H1 (cell line): ENCODE data around the gene THADA. TPM values are rescaled to one million over a fixed set of nuclear protein-coding genes. Genes with fewer than 3 reads are reported as not detected.

Source experiments
- CTCF ChIA-PET: fragments of 300-600 bp; sonication (Branson Sonifier 250); formaldehyde crosslinking; loops from one replicate; lab custom pipeline; 2021; ENCODE audit not compliant: partially characterized antibody; lab: Charles Lee
- POLR2A ChIA-PET: fragments of 300-600 bp; sonication (Branson Sonifier 250); formaldehyde crosslinking; loops from one replicate; lab custom pipeline; 2021; ENCODE audit warnings: inconsistent platforms; ENCODE audit not compliant: partially characterized antibody; lab: Charles Lee
- DNase-seq, 2 experiments: peaks; one replicate each; pipeline versions ENCODE4 v3.0.0 to v3.0.0-alpha.2; 2010 to 2022; ENCODE audit warnings: low spot score in 2 of 2, low read depth in 1 of 2, mixed read lengths in 1 of 2
- FAIRE-seq: peaks from 2 replicates; lab custom pipeline; 2011; peaks lifted over from hg19 to GRCh38; lab: Jason Lieb, UNC
- H2AFZ ChIP-seq: 2 replicates; pipeline ENCODE4 v1.8.1; 2012; ENCODE audit warnings: low read length, inconsistent platforms
- H2AK5ac ChIP-seq: 2 replicates; pipeline ENCODE4 v1.6.1; 2013; ENCODE audit warnings: low read depth, low read length
- H2BK120ac ChIP-seq: replicated peaks from 2 replicates; pipeline ENCODE3; 2013; ENCODE audit warnings: low read depth, low read length, inconsistent platforms
- H2BK12ac ChIP-seq: 2 replicates; pipeline ENCODE4 v1.6.1; 2013; ENCODE audit warnings: low read depth, low read length
- H2BK15ac ChIP-seq: 2 replicates; pipeline ENCODE4 v1.6.1; 2013; ENCODE audit warnings: low read length
- H2BK20ac ChIP-seq: 2 replicates; pipeline ENCODE4 v1.6.1; 2013; ENCODE audit warnings: low read length
- H2BK5ac ChIP-seq: 2 replicates; pipeline ENCODE4 v1.6.1; 2013; ENCODE audit warnings: low read depth, low read length
- H3K14ac ChIP-seq: 2 replicates; pipeline ENCODE4 v1.6.1; 2013; ENCODE audit warnings: inconsistent platforms; ENCODE audit not compliant: insufficient read length
- H3K18ac ChIP-seq: 2 replicates; pipeline ENCODE4 v1.6.1; 2013; ENCODE audit warnings: low read length; ENCODE audit errors: extremely low read depth
- H3K23ac ChIP-seq: 2 replicates; pipeline ENCODE4 v1.6.1; 2013; ENCODE audit warnings: inconsistent platforms; ENCODE audit not compliant: insufficient read length
- H3K23me2 ChIP-seq: 2 replicates; pipeline ENCODE4 v1.6.1; 2013; ENCODE audit warnings: low read depth, low read length
- H3K27ac ChIP-seq: 2 replicates; pipeline ENCODE4 v1.6.1; 2011; ENCODE audit warnings: low read depth, low read length, inconsistent platforms
- H3K27me3 ChIP-seq, 4 experiments: replicated peaks in 1 of 4; 1 replicate in 1 of 4; 2 replicates in 3 of 4; pipeline versions ENCODE4 v1.6.1 to v1.8.1; 2011 to 2013; ENCODE audit warnings: low read length in 3 of 4, mild to moderate bottlenecking in 3 of 4, inconsistent platforms in 2 of 4, mixed read lengths in 2 of 4, moderate library complexity in 1 of 4; ENCODE audit not compliant: control insufficient read depth in 3 of 4, insufficient read depth in 3 of 4; ENCODE audit errors: extremely low read depth in 1 of 4
- H3K36me3 ChIP-seq, 4 experiments: 2 replicates each; pipeline versions ENCODE4 v1.6.1 to v1.8.1; 2011 to 2013; ENCODE audit warnings: mild to moderate bottlenecking in 4 of 4, low read length in 3 of 4, moderate library complexity in 2 of 4, control low read depth in 1 of 4, inconsistent platforms in 1 of 4; ENCODE audit not compliant: insufficient read depth in 4 of 4, control insufficient read depth in 2 of 4
- H3K4ac ChIP-seq: replicated peaks from 2 replicates; pipeline ENCODE3; 2013; ENCODE audit warnings: low read length, low read depth, mixed read lengths, inconsistent platforms; ENCODE audit not compliant: insufficient read length
- H3K4me1 ChIP-seq, 4 experiments: replicated peaks in 1 of 4; 1 replicate in 1 of 4; 2 replicates in 3 of 4; pipeline versions ENCODE4 v1.6.1 to v1.8.1; 2011 to 2013; ENCODE audit warnings: low read length in 3 of 4, inconsistent platforms in 2 of 4, mixed read lengths in 1 of 4; ENCODE audit not compliant: insufficient read depth in 4 of 4, control insufficient read depth in 3 of 4
- H3K4me2 ChIP-seq, 2 experiments: 2 replicates each; pipeline versions ENCODE4 v1.6.1 to v1.8.1; 2011 to 2013; ENCODE audit warnings: low read depth in 2 of 2, low read length in 2 of 2, control low read depth in 1 of 2, inconsistent platforms in 1 of 2, mild to moderate bottlenecking in 1 of 2; ENCODE audit not compliant: insufficient read depth in 1 of 2
- H3K4me3 ChIP-seq, 4 experiments: fragments of 200-600, 300-600 bp in 1 of 4; sonication (generic), shearing (Covaris generic), sonication (Bioruptor Twin) in 1 of 4; 2 replicates each; pipeline versions ENCODE4 v1.5.1 to v1.8.1; 2011 to 2016; ENCODE audit warnings: low read length in 4 of 4, low read depth in 3 of 4, control low read depth in 2 of 4, inconsistent platforms in 2 of 4, mild to moderate bottlenecking in 2 of 4, mixed read lengths in 1 of 4, moderate library complexity in 1 of 4; ENCODE audit not compliant: insufficient read depth in 2 of 4; ENCODE audit errors: extremely low read depth in 1 of 4
- H3K56ac ChIP-seq: replicated peaks from 2 replicates; pipeline ENCODE3; 2013; ENCODE audit warnings: low read depth, mild to moderate bottlenecking, mixed read lengths, low read length, inconsistent platforms; ENCODE audit not compliant: insufficient read length
- H3K79me1 ChIP-seq: 2 replicates; pipeline ENCODE4 v1.6.1; 2013; ENCODE audit warnings: low read depth, low read length, control low read depth
- H3K79me2 ChIP-seq, 2 experiments: 2 replicates each; pipeline versions ENCODE4 v1.6.1 to v1.8.1; 2012 to 2013; ENCODE audit warnings: low read length in 2 of 2, mild to moderate bottlenecking in 2 of 2, inconsistent platforms in 1 of 2; ENCODE audit not compliant: insufficient read depth in 2 of 2, control insufficient read depth in 1 of 2
- H3K9ac ChIP-seq, 4 experiments: replicated peaks in 1 of 4; 1 replicate in 1 of 4; 2 replicates in 3 of 4; pipeline versions ENCODE4 v1.6.1 to v1.8.1; 2011 to 2013; ENCODE audit warnings: low read depth in 3 of 4, low read length in 3 of 4, control low read depth in 2 of 4, mild to moderate bottlenecking in 2 of 4, moderate library complexity in 2 of 4, inconsistent platforms in 1 of 4; ENCODE audit errors: extremely low read depth in 1 of 4
- H3K9me3 ChIP-seq, 2 experiments: 2 replicates each; pipeline versions ENCODE4 v1.6.1 to v1.8.1; 2012 to 2013; ENCODE audit warnings: mild to moderate bottlenecking in 2 of 2, moderate library complexity in 2 of 2, control low read depth in 1 of 2, inconsistent platforms in 1 of 2, low read depth in 1 of 2, low read length in 1 of 2, mixed read lengths in 1 of 2; ENCODE audit not compliant: insufficient read depth in 2 of 2
- H4K20me1 ChIP-seq, 2 experiments: replicated peaks in 1 of 2; 2 replicates each; pipeline versions ENCODE3 to v1.8.1; 2011 to 2013; ENCODE audit warnings: inconsistent platforms in 2 of 2, low read length in 2 of 2, mild to moderate bottlenecking in 1 of 2; ENCODE audit not compliant: insufficient read depth in 2 of 2, control insufficient read depth in 1 of 2
- H4K5ac ChIP-seq: 2 replicates; pipeline ENCODE4 v1.6.1; 2013; ENCODE audit warnings: low read length, low read depth, mixed read lengths, inconsistent platforms; ENCODE audit not compliant: insufficient read length
- H4K8ac ChIP-seq: 2 replicates; pipeline ENCODE4 v1.8.0; 2013; ENCODE audit warnings: mild to moderate bottlenecking, moderate library complexity, low read length, inconsistent platforms; ENCODE audit not compliant: insufficient read depth; ENCODE audit errors: extremely low read depth
- H4K91ac ChIP-seq: replicated peaks from 2 replicates; pipeline ENCODE3; 2013; ENCODE audit warnings: low read length, mixed read lengths, inconsistent platforms; ENCODE audit not compliant: insufficient read length
- RAD21 ChIP-seq, 2 experiments: IDR thresholded peaks in 1 of 2; conservative IDR thresholded peaks in 1 of 2; 2 replicates each; pipeline ENCODE4 v1.6.1; 2011; ENCODE audit warnings: low read depth in 2 of 2, low read length in 2 of 2, improper control_type of control experiment in 1 of 2, inconsistent platforms in 1 of 2, mild to moderate bottlenecking in 1 of 2, moderate library complexity in 1 of 2
- TCF12 ChIP-seq: IDR thresholded peaks from 2 replicates; pipeline ENCODE4 v1.6.1; 2011; ENCODE audit warnings: low read depth, mild to moderate bottlenecking, low read length
- ZNF274 ChIP-seq: IDR thresholded peaks from 2 replicates; pipeline ENCODE4 v1.7.0; 2012; ENCODE audit warnings: low read length, borderline replicate concordance; ENCODE audit errors: extremely low read depth
- WGBS, 2 experiments: shearing (Covaris generic) in 1 of 2; methylation state at CpG; one replicate each; pipeline versions ENCODE4 v1.1.6 to v1.1.7; 2013 to 2015; ENCODE audit warnings: low lambda C conversion rate in 2 of 2, mixed read lengths in 2 of 2, inconsistent platforms in 1 of 2, low coverage in 1 of 2, missing lambda C conversion rate in 1 of 2; ENCODE audit not compliant: insufficient replicate concordance in 2 of 2, insufficient coverage in 1 of 2, insufficient read length in 1 of 2; ENCODE audit errors: extremely low coverage in 1 of 2, missing lambda C conversion rate in 1 of 2; 5-methylcytosine and 5-hydroxymethylcytosine counted together
- polyA plus RNA-seq, 7 experiments: library from polyadenylated mRNA; depleted of rRNA in 3 of 7; stranded (reverse) in 5 of 7; unstranded in 2 of 7; fragments of >200 nt in 5 of 7; fragments of 200-250 nt in 2 of 7; gene quantifications; 1 replicate in 5 of 7; 2 replicates in 1 of 7; 4 replicates in 1 of 7; pipeline versions ENCODE4 v1.2.1 to v1.2.3, GENCODE V29; 2011 to 2013; ENCODE audit warnings: missing spikeins in 2 of 7, mixed read lengths in 2 of 7
- total RNA-seq: library from RNA; stranded (reverse); fragmentation: NEBNext Ultra II Directional; extraction: Animal tissue kit (Norgen Biotek cat#: 25700); gene quantifications from 2 replicates; pipeline ENCODE4 v1.2.1, GENCODE V29; 2021
- TF ChIP-seq, protein P1 (sequence below), 3 experiments: IDR thresholded peaks; 1 replicate in 2 of 3; 2 replicates in 1 of 3; pipeline versions ENCODE4 v1.5.1 to v1.6.1; 2011; ENCODE audit warnings: low read length in 3 of 3, mild to moderate bottlenecking in 3 of 3, inconsistent platforms in 2 of 3, low read depth in 1 of 3, moderate library complexity in 1 of 3; ENCODE audit not compliant: insufficient read depth in 1 of 3; ENCODE audit errors: control extremely low read depth in 1 of 3

THADA gene
- total and polyA plus RNA-seq, 2 of the 8 experiments (the other 6 are each of a cell fraction or from before 2014, with no cell fraction given): 22.4 to 26.8 TPM

DNA sequence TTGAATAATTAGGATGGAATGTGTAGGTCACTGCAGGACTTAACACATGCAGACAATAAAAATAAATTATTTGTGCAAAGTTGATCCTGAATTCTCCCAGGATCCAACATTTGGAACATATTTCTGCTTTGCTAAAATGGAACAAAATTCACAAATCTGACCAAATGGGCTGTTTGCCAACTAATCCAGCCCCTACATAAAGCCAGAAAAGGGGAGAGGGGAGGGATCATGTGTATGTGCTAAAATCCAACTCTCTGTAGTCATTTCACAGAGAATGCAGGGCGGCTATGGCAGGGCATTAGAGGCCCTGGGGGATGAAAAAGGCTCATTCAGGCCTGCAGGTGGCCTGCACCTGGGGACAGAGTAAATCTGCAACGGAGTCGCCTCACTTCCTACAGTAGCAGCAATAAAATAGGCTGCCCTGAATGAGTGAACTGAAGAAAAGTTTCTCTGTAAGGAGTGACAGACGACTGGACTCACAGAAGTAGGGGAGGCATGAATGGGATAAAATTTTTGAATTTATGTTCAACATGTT is 365.4 kb downstream of the THADA start:
- Histone ChIP-seq H3K9me3 (no peaks in the 10 kb centered on the region), H2AFZ (no peak overlapping the region), H3K4ac (no peak overlapping the region), H3K14ac (no peak overlapping the region), H3K18ac (no peak overlapping the region), H3K56ac (no peak overlapping the region), H3K36me3 (peaks cover 0 to 1% (median under 1%) of the 10 kb centered on the region in 4 experiments; a peak in 2 of 8 replicates), H4K8ac (no peak overlapping the region), H2BK120ac (no peak overlapping the region), H3K79me1 (no peaks in the 10 kb centered on the region; the same call in 1 of the 2 replicates), H3K27me3 (no peaks in the 10 kb centered on the region), H4K91ac (no peak overlapping the region), H2AK5ac (no peak overlapping the region), H2BK5ac (no peak overlapping the region), H2BK15ac (no peak overlapping the region), H3K4me2 (0 out of 4 replicates have a peak overlapping the region, but pooled peaks of 1 of the 2 experiments have one; percentile 4), H4K20me1 (peaks cover 2 to 3% of the 10 kb centered on the region in 2 experiments), H4K5ac (no peak overlapping the region), H3K79me2 (peaks cover 8 to 21% of the 10 kb centered on the region in 2 experiments; a peak in 3 of 4 replicates), H2BK12ac (no peak overlapping the region), H3K9ac (no peak overlapping the region), H3K4me3 (no peak overlapping the region), H3K4me1 (peaks cover 5 to 16% (median 8%) of the 10 kb centered on the region in 4 experiments; a peak in 5 of 7 replicates), H3K23me2 (no peaks in the 10 kb centered on the region; the same call in 1 of the 2 replicates), H3K27ac (no peak overlapping the region), H3K23ac (no peak overlapping the region), H2BK20ac (no peak overlapping the region)
- 30% methylated on average over 4 of the region's 4 CpGs; no CpG with 5 or more reads in 1 of the 2 experiments for whole genome bisulfite sequencing, 2 experiments
- TF ChIP-seq RAD21 (IDR thresholded peaks at IDR 0.05 in 1 of 2, conservative IDR thresholded peaks at IDR 0.05 in 1 of 2; ENCODE audit: low read depth in 2 of 2, low read length in 2 of 2) (peak; percentile 25 to 51; a peak in 2 of 4 replicates), TCF12 (0 out of 2 replicates have a peak, but pooled peaks have one; percentile 51), ZNF274 (no peak)
- TF ChIP-seq, protein P1, sequence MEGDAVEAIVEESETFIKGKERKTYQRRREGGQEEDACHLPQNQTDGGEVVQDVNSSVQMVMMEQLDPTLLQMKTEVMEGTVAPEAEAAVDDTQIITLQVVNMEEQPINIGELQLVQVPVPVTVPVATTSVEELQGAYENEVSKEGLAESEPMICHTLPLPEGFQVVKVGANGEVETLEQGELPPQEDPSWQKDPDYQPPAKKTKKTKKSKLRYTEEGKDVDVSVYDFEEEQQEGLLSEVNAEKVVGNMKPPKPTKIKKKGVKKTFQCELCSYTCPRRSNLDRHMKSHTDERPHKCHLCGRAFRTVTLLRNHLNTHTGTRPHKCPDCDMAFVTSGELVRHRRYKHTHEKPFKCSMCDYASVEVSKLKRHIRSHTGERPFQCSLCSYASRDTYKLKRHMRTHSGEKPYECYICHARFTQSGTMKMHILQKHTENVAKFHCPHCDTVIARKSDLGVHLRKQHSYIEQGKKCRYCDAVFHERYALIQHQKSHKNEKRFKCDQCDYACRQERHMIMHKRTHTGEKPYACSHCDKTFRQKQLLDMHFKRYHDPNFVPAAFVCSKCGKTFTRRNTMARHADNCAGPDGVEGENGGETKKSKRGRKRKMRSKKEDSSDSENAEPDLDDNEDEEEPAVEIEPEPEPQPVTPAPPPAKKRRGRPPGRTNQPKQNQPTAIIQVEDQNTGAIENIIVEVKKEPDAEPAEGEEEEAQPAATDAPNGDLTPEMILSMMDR (IDR thresholded peaks at IDR 0.05; ENCODE audit: control extremely low read depth in 1 of 3, insufficient read depth in 1 of 3, low read depth in 1 of 3, low read length in 3 of 3): peak; percentile 27 to 34 (median 31); a peak in 3 of 4 replicates
- DNase-seq: no peak
- CTCF ChIA-PET: interaction anchor here (0.6 to 7.4 kb wide), 36 partner anchors 8 to 401 kb away, joined by 3 to 101 read pairs (median 12); no protein-coding TSS in a partner anchor
- POLR2A ChIA-PET: interaction anchor here (1.4 to 2.3 kb wide), 2 partner anchors 10 to 14 kb away, joined by 4 to 18 read pairs; no protein-coding TSS in a partner anchor
- FAIRE-seq: no peak
